Neuronal stem cell (in vitro differentiated cells): ENCODE measurements around the gene SRBD1.

Experiments
- DNase-seq: peaks from one replicate; pipeline ENCODE4 v3.0.0-alpha.2; 2013; ENCODE audit warnings: low spot score
- H2AFZ ChIP-seq: one replicate; pipeline ENCODE4 v1.6.1; 2013; ENCODE audit warnings: mild to moderate bottlenecking, low read length, inconsistent platforms
- H2AK5ac ChIP-seq: 2 replicates; pipeline ENCODE4 v1.6.1; 2013; ENCODE audit warnings: low read depth, mild to moderate bottlenecking, inconsistent platforms, low read length, moderate library complexity, mixed read lengths
- H2BK120ac ChIP-seq: 2 replicates; pipeline ENCODE4 v1.6.1; 2013; ENCODE audit warnings: low read depth, mild to moderate bottlenecking, inconsistent platforms, low read length, moderate library complexity, mixed read lengths
- H2BK12ac ChIP-seq: one replicate; pipeline ENCODE4 v1.6.1; 2013; ENCODE audit warnings: low read length, inconsistent platforms
- H2BK15ac ChIP-seq: 2 replicates; pipeline ENCODE4 v1.6.1; 2013; ENCODE audit warnings: mild to moderate bottlenecking, low read length, inconsistent platforms, mixed read lengths
- H2BK5ac ChIP-seq: one replicate; pipeline ENCODE4 v1.6.1; 2013; ENCODE audit warnings: inconsistent platforms, mild to moderate bottlenecking, low read length, moderate library complexity
- H3K14ac ChIP-seq: one replicate; pipeline ENCODE4 v1.6.1; 2013; ENCODE audit warnings: low read length, inconsistent platforms
- H3K18ac ChIP-seq: 2 replicates; pipeline ENCODE4 v1.6.1; 2013; ENCODE audit warnings: low read length, inconsistent platforms
- H3K23ac ChIP-seq: 2 replicates; pipeline ENCODE4 v1.6.1; 2013; ENCODE audit warnings: low read depth, mild to moderate bottlenecking, mixed read lengths, low read length, inconsistent platforms; ENCODE audit not compliant: poor library complexity
- H3K27ac ChIP-seq: replicated peaks from 3 replicates; pipeline ENCODE4 v1.5.1; 2013; ENCODE audit warnings: low read length, inconsistent platforms
- H3K27me3 ChIP-seq, 3 experiments: 2 replicates each; pipeline ENCODE4 v1.6.1; 2013; ENCODE audit warnings: low read length in 3 of 3, mild to moderate bottlenecking in 2 of 3, inconsistent platforms in 1 of 3, low read depth in 1 of 3, mixed read lengths in 1 of 3, moderate library complexity in 1 of 3; ENCODE audit not compliant: control insufficient read depth in 3 of 3, insufficient read depth in 3 of 3
- H3K36me3 ChIP-seq, 2 donors: replicated peaks in 1 of 2; 2 replicates each; pipeline ENCODE4 v1.6.1; 2013; ENCODE audit warnings: low read length in 2 of 2; ENCODE audit not compliant: control insufficient read depth in 2 of 2, insufficient read depth in 2 of 2
- H3K4ac ChIP-seq: 2 replicates; pipeline ENCODE4 v1.6.1; 2013; ENCODE audit warnings: inconsistent platforms, mild to moderate bottlenecking, low read length, moderate library complexity
- H3K4me1 ChIP-seq, 2 donors: 1 replicate in 1 of 2; 2 replicates in 1 of 2; pipeline ENCODE4 v1.6.1; 2013; ENCODE audit warnings: low read length in 2 of 2, low read depth in 1 of 2; ENCODE audit not compliant: control insufficient read depth in 2 of 2, insufficient read depth in 1 of 2
- H3K4me2 ChIP-seq: one replicate; pipeline ENCODE4 v1.6.1; 2013; ENCODE audit warnings: mild to moderate bottlenecking, low read length, inconsistent platforms; ENCODE audit not compliant: insufficient read depth, poor library complexity, severe bottlenecking
- H3K4me3 ChIP-seq, 2 donors: 2 replicates each; pipeline ENCODE4 v1.5.1; 2013; ENCODE audit warnings: low read length in 2 of 2, mild to moderate bottlenecking in 2 of 2, inconsistent platforms in 1 of 2, moderate library complexity in 1 of 2
- H3K79me1 ChIP-seq: one replicate; pipeline ENCODE4 v1.6.1; 2013; ENCODE audit warnings: low read depth, mild to moderate bottlenecking, inconsistent platforms, low read length, moderate library complexity
- H3K9ac ChIP-seq: one replicate; pipeline ENCODE4 v1.6.1; 2013; ENCODE audit warnings: mild to moderate bottlenecking, low read depth, low read length, inconsistent platforms; ENCODE audit not compliant: poor library complexity
- H3K9me3 ChIP-seq, 2 donors: replicated peaks in 1 of 2; 2 replicates each; pipeline versions ENCODE3 to v1.6.1; 2013; ENCODE audit warnings: low read length in 2 of 2, mild to moderate bottlenecking in 2 of 2, inconsistent platforms in 1 of 2, low read depth in 1 of 2, mixed read lengths in 1 of 2, moderate library complexity in 1 of 2; ENCODE audit not compliant: control insufficient read depth in 2 of 2, insufficient read depth in 1 of 2
- H4K8ac ChIP-seq: one replicate; pipeline ENCODE4 v1.6.1; 2013; ENCODE audit warnings: low read depth, mild to moderate bottlenecking, inconsistent platforms, low read length, moderate library complexity
- H4K91ac ChIP-seq: one replicate; pipeline ENCODE4 v1.6.1; 2013; ENCODE audit warnings: low read length, low read depth, mild to moderate bottlenecking, inconsistent platforms; ENCODE audit not compliant: poor library complexity
- WGBS, 2 donors: extraction: QIAGEN DNeasy Blood & Tissue Kit; methylation state at CpG; one replicate each; pipeline ENCODE4 v1.1.7; 2013; ENCODE audit warnings: missing lambda C conversion rate in 2 of 2, mixed read lengths in 1 of 2; ENCODE audit not compliant: insufficient read length in 2 of 2, insufficient replicate concordance in 1 of 2; ENCODE audit errors: extremely low coverage in 2 of 2; 5-methylcytosine and 5-hydroxymethylcytosine counted together

The SRBD1 gene

DNA sequence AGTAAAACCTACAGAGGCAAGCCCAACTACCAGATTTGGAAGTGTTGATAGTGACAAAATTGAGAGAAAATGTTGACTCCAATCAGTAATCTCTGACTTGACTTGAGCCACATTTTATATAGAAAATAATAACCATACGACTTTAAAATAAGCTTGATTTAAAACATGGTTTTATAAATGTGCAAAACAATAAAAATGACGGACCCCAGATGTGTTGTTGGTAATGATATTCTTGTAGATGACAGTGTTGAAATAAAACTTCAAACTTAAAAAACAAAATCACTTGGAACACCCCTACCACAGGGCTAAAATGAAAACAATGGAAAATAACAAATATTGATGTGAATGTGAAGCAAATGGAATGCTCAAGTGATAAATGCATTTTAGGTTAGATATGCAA lies 188.1 kb downstream of the SRBD1 start:
- H2AK5ac ChIP-seq, result no peak overlapping the region
- WGBS, 2 donors, result no CpG with 5 or more reads among the region's 2 CpGs
- H3K27me3 ChIP-seq, result no peaks in the 10 kb centered on the region
- no peaks in the 10 kb centered on the region for H3K79me1 ChIP-seq
- H4K8ac ChIP-seq, result no peak overlapping the region
- H3K18ac ChIP-seq, result no peak overlapping the region
- no peak overlapping the region for H2BK15ac ChIP-seq
- H3K9me3 ChIP-seq, result no peaks in the 10 kb centered on the region
- H4K91ac ChIP-seq, result no peak overlapping the region
- no peak overlapping the region for H2BK120ac ChIP-seq
- H3K23ac ChIP-seq, result no peak overlapping the region
- no peak overlapping the region for H3K4me3 ChIP-seq
- no peak overlapping the region for H2BK12ac ChIP-seq
- H3K4me2 ChIP-seq, result no peak overlapping the region
- no peak overlapping the region for H3K9ac ChIP-seq
- DNase-seq, result no peak
- H3K4ac ChIP-seq, result no peak overlapping the region
- H3K27ac ChIP-seq, result no peak overlapping the region
- H3K14ac ChIP-seq, result no peak overlapping the region
- H2AFZ ChIP-seq, result no peak overlapping the region
- H2BK5ac ChIP-seq, result no peak overlapping the region
- H3K4me1 ChIP-seq, result no peaks in the 10 kb centered on the region
- peaks cover 0 to 10% of the 10 kb centered on the region in 2 donors for H3K36me3 ChIP-seq

DNA sequence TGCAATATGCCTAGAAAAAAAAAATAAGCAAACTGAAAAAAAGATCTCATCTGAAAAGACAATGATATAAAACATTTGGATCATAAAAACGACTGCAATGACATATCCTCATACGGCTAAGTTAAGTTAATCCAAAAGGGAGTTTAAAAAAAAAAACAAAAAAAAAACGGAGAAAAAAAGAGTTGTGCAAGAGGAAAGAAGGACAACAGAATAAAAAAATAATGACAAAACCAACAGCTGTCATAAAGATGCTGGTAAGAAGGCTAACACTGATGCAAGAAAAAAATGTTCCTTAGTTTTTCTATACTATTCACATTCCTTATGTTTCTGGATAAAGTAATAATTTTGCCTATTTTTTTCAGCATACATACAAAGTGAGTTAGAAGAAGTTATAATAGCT lies 192.5 kb downstream of the SRBD1 start:
- Histone ChIP-seq H3K4me1 (no peaks in the 10 kb centered on the region), H3K18ac (no peak overlapping the region), H2BK120ac (no peak overlapping the region), H3K36me3 (peaks cover 2 to 26% of the 10 kb centered on the region in 2 donors), H3K9me3 (no peaks in the 10 kb centered on the region), H3K4ac (no peak overlapping the region), H3K79me1 (no peaks in the 10 kb centered on the region), H3K23ac (no peak overlapping the region), H3K9ac (no peak overlapping the region), H3K27me3 (no peaks in the 10 kb centered on the region), H4K8ac (no peak overlapping the region), H3K27ac (no peak overlapping the region), H2BK5ac (no peak overlapping the region), H2AK5ac (no peak overlapping the region), H2BK12ac (no peak overlapping the region), H2BK15ac (no peak overlapping the region), H4K91ac (no peak overlapping the region), H3K4me2 (no peak overlapping the region), H3K4me3 (no peak overlapping the region), H2AFZ (no peak overlapping the region), H3K14ac (no peak overlapping the region)
- DNase-seq, result no peak
- no CpG with 5 or more reads among the region's 3 CpGs for WGBS, 2 donors

DNA sequence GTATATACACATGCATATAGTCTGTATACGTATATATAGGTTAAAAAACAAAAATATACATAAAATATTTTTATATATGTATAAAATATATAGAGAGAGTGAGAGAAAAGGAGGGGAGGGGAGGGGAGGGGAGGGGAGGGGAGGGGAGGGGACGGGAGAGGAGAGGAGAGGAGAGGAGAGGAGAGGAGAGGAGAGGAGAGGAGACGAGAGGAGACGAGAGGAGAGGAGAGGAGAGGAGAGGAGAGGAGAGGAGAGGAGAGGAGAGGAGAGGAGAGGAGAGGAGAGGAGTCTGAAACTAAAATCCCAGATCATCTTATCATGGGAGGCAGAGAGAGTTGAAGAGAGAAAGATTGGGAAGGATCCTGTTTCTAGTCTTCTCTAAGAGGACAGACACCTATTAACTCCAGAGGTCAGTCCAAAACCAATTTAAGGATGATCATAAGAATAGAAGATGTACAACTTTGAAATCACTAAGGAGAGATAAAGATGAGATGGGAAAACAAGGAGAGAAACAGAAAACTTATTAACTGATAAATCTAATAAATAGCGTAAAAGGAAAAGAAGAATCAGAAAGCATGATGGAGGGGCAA lies 195.4 kb downstream of the SRBD1 start:
- Histone ChIP-seq H3K27me3 (no peaks in the 10 kb centered on the region), H3K4ac (no peak overlapping the region), H3K9me3 (no peaks in the 10 kb centered on the region), H3K4me2 (no peak overlapping the region), H2AK5ac (no peak overlapping the region), H3K4me3 (no peak overlapping the region), H4K91ac (no peak overlapping the region), H2BK5ac (no peak overlapping the region), H3K18ac (no peak overlapping the region), H2BK12ac (no peak overlapping the region), H4K8ac (no peak overlapping the region), H2AFZ (no peak overlapping the region), H3K14ac (no peak overlapping the region), H3K4me1 (no peaks in the 10 kb centered on the region), H3K23ac (no peak overlapping the region), H3K9ac (no peak overlapping the region), H2BK15ac (no peak overlapping the region), H2BK120ac (no peak overlapping the region), H3K27ac (no peak overlapping the region), H3K79me1 (no peaks in the 10 kb centered on the region), H3K36me3 (peaks cover 2 to 49% of the 10 kb centered on the region in 2 donors)
- DNase-seq, result no peak
- no CpG with 5 or more reads among the region's 5 CpGs for whole genome bisulfite sequencing, 2 donors

DNA sequence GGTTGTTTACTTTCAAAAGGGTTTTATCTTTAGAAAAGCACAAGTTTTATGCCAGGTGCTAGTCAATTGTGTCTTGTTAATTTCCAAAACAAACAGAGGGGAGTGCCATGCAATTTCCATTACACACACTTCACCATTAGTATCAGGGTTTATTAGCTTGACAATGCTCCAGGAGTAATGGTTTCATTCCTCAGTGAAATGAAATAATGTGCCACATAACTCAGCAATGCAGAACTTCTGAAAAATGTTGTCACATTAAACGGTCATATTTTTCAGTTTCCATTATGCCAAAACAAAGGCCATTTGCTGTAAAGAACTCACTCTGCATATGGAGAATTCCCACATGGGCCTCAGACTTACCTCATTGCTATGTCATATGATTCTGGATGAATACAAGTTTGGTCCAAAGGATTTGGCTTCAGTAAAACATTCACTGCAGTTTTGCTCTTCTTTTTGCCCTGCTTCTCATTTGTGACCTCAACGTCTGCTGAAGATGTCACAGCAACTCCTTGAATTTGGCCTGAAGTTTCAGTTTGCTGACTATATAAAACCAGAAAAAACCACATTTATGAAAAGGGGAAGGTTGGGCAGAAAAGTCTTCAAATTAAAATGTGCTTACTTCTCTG lies 198.2 kb downstream of the SRBD1 start:
- Histone ChIP-seq H2AK5ac (no peak overlapping the region), H3K9me3 (no peaks in the 10 kb centered on the region), H3K36me3 (peaks cover 2 to 39% of the 10 kb centered on the region in 2 donors), H2BK15ac (no peak overlapping the region), H2BK12ac (no peak overlapping the region), H3K4ac (no peak overlapping the region), H4K91ac (no peak overlapping the region), H3K18ac (no peak overlapping the region), H3K4me3 (no peak overlapping the region), H3K14ac (no peak overlapping the region), H2BK5ac (no peak overlapping the region), H3K9ac (no peak overlapping the region), H3K4me2 (no peak overlapping the region), H4K8ac (no peak overlapping the region), H2BK120ac (no peak overlapping the region), H3K23ac (no peak overlapping the region), H3K4me1 (no peaks in the 10 kb centered on the region), H3K27ac (no peak overlapping the region), H3K27me3 (no peaks in the 10 kb centered on the region), H2AFZ (no peak overlapping the region), H3K79me1 (no peaks in the 10 kb centered on the region)
- DNase-seq, result no peak
- WGBS, 2 donors, result no CpG with 5 or more reads among the region's 2 CpGs
